GM21619 (cell line): Measurements from ENCODE around the gene ADCY5.
"Not testable (repeated sequence)": the region's sequence is repeated elsewhere in the genome, so short reads cannot be mapped to it uniquely, and the experiment has no call there.

Source experiments
- ATAC-seq: cut with Tn5 transposase; IDR thresholded peaks from one replicate; pipeline ENCODE4 v1.9.1; 2021; ENCODE audit not compliant: unreplicated experiment

Gene ADCY5

GRCh38 chr3:123448536-123449101 lies at the start of gene ADCY5:
TSS of gene ADCY5 (minus strand) at chr3:123449090. CDS start at chr3:123448545, 545 bp downstream.
- no peak for ATAC-seq

DNA sequence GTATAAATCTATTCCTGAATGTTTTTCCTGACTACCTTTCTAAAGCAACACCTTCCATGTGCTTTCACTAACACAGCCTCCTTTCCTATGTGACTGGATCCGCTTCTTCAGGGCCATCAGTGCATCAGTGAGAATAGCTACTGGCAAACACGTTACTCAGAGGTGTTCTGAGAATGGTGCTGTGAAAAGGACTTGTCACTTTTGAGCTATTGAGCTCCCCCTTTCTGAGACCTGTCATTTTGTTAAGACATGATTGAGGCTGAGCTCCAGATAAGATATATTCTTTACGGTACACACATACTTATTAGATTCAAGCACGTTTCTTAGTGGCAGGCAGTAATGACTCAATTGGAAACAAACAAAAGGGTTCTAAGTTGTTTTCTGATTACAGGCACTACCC lies 45.0 kb upstream of the ADCY5 start:
- no peak for ATAC-seq

- no peak for ATAC-seq
Measured at GRCh38 chr3:123491966-123492587, 43.2 kb upstream of the ADCY5 start.

DNA sequence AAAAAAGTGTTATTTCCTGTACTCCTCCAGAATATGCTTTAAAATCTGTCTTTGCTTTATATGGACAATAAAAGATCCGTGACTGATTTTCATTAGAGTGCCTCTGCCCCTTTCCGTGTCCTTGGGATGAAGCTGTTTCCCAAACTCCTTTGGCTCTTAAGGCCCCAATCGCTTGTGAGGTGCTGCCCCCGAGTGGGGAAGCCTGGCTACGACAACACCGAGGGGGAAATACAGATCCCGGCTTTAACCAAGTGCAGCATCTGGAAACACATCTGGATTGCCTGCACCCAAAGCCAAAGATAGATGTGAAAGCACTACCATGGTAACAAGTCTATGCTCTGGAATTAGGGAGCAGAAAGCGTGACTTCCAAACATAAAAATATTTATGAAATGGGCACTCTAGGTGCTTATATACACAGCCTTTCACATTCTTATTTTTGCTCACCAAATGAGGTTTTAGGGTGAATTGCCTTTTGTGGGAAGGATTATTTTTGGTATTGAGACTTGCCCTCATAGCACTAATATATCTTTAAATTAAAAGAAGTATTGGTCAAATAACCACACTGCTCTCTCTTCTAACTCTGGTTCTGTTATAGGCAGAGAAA lies 40.6 kb upstream of the ADCY5 start:
- no peak for ATAC-seq

DNA sequence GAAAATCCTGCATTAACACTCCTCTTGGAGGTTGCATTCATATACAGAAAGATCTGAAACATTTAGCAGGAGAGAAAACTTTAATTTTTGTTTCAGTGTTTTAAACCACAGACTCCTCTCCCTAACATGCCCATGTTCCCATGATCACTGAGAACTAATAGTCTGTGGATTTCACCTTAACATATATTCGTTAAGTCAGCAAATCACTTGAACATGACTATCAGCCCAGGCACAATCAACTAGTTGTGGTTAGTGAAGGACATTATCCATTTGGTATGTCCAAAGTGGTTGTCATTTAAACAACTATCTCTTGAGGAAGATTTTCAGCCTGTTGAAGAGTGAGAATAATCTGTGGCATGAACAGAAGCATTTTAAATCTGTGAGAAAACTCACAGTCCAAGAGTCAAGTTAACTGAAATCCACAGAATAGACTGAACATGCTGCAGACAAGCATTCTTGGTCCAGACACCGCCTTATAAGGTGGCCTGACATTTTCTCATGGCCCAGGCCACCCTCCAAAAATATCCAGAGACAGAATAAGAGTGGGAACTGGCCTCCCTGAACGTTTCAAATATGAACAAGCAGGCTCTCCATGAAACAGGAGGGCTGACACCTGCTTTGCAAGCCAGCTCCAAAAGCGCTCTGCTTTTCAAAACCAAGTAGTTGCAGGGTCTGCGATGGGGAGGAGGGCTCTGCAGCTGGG lies 39.9 kb upstream of the ADCY5 start:
- no peak for ATAC-seq

DNA sequence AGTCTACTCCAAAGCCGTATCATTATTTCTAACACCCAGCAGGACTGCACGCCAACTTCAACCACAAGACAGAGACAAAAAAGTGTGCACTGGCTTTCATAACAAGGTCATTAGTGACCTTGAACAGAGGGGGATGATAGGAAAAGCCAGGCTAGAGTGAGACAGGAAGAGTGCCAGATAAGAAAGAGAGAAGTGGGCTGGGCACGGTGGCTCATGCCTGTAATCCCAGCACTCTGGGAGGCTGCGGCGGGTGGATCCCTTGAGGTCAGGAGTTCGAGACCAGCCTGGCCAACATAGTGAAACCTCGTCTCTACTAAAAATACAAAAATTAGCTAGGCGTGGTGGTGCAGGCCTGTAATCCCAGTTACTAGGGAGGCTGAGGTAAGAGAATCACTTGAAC lies 38.2 kb upstream of the ADCY5 start:
- ATAC-seq = not testable (repeated sequence)

DNA sequence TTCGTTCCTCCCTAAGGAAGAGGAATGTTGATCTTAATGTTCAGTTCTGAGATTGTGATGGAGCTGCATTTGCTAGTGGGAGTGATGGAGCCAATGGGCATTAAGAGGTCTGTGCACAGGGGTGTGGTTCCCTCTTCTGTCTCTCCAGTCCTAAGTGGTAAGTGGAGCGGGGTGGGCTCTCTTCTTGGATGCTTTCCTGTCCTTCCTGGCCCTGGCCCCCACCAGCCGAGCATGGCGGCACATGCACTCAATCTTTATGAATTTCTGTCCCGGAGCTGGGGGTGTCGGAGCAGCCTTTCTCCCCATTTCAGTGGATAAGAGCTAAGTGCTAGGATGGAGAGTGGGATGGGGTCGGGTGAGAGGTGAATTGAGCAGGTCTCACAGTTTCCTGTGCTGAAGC lies 37.6 kb upstream of the ADCY5 start:
- ATAC-seq = no peak

- ATAC-seq = no peak
Measured at GRCh38 chr3:123485551-123485950, 36.7 kb upstream of the ADCY5 start.

GRCh38 chr3:123483146-123483545 lies 34.3 kb upstream of the ADCY5 start:
- no peak for ATAC-seq

DNA sequence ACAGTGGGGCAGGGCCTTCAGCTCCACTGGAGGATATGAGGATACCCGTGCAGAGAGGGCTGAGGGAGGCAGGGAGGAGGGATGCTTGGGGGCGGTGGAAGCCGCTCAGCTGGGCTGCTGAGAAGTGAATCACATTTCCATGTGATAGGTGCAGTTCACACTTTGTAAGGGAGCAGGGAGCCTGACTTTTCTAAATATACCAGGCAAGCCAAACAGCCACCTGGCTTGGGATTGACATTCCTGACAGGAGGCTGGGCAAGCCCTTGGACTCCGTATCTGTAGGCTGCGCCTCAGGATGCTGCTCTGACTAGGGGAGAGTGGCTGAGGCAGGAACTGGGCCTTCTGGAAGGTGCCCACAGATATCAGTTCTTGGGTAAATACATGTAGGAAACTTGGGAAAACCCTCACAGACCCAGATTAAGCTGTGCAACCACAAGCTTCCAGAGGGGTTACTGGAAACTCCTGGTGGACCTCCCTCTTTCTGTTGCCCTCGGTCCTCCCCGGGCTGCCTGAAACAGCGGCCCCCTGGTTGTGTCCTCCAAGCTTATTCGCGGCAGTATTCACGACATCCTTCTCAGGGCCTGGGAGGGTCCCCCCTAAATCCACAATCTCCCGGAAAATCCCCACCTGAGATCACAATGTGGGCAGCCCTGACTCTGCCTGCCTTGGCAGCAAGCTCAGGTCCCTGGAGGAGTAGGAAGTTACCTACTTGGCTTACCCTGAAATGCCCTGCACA lies 33.0 kb upstream of the ADCY5 start:
- no peak for ATAC-seq

GRCh38 chr3:123481071-123481470 lies 32.2 kb upstream of the ADCY5 start:
- no peak for ATAC-seq

DNA sequence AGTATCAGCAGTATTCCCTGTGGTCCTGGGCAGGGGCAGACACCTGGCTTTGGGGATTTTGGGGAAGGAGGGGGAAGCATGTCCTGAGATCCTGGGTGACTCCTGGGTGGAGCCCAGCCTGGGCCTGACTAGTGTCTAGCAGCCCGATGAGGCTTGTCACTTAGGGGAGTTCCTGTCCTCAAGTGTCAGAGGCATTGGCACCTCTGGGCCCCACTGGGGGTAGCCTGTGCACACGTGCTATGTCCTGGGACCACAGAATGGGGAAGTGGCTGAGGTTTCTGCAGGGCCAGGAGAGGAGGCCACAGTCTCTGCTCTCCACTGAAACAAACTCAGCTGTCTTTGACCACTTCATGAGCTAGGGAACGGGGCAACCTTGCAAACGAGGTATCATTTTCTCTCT lies 31.5 kb upstream of the ADCY5 start:
- no peak for ATAC-seq

DNA sequence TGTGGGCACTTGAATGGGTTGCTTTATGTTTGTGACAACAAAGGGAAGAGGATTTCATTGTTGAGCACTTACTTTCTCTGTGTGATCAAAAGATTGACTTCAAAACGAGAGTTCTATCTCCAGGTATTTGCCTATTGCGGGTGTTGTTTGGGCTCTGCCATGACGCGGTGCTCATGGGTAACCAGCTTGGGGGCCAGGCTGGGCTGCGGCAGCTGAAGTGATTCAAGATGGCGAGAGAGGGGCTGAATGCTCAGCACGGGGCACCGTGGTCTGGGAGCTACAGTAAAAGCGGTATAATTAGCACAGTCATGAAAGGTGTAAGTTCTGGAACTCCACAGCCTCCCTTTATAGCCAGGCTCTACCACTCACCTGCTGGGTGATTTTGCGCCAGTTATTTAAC lies 31.0 kb upstream of the ADCY5 start:
- ATAC-seq = no peak

DNA sequence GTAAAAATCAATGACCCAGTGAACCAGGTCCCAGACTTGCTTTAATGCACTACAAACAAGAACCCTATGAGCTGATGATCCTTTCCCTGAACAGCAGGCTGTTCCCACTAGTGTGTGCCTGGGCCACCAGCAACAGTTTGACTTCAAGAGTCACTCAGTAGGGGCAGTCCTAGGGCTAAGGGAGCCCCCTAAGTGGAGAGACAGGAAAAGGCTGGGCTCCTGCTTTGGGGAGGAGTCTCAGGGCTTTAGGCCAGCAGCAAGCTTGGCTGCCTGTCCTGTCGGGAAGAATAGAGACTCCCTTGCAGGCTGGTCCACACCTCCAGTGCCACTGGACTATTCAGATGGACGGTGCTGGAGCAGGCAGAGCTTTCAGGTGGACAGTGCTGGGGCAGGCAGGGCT lies 29.4 kb upstream of the ADCY5 start:
- ATAC-seq = no peak

- ATAC-seq = no peak
Measured at GRCh38 chr3:123476967-123477750, 28.3 kb upstream of the ADCY5 start.

DNA sequence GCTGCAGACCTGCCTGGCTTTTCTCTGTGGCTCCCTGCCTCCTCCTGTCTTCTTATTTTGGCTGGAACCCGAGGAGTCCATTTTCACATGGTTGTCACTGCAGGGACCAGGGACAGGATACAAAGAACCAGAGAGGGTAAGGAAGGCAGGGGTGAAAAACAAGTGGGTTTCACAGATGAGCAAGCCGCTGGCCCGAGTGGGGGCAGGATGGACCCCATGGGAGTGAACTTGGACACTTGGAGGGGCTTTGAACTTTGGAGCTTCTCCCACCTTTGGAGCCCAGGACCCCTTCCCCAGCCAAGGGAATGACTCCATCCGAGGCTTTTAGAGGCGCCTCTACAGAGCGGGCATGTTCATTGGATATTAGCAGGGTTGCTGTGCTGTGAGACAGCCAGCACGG lies 26.9 kb upstream of the ADCY5 start:
- no peak for ATAC-seq

GRCh38 chr3:123471106-123471505 lies 22.2 kb upstream of the ADCY5 start:
- ATAC-seq = no peak

- no peak for ATAC-seq
Measured at GRCh38 chr3:123469323-123469995, 20.6 kb upstream of the ADCY5 start.

- ATAC-seq = no peak
Measured at GRCh38 chr3:123467046-123467445, 18.2 kb upstream of the ADCY5 start.

DNA sequence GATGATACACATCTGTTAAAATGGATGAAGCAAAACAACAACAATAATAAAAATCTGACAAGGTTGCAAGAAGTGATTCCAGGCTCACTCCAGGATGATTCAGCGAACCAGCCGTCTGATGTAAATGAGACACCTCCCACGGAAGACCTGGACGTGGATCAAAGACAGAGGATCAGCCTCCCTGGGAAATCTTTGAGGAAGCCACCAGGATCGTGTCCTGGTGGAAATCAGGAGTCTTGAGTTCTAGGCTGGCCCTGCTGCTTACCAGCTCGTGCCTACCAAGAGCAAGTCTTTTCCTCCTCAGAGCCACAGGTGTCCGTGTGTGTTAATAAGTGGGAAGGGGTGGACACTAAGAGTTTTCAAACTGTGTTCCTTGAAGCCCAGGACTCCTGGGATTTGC lies 15.3 kb upstream of the ADCY5 start:
- ATAC-seq = no peak
